Thyroid gland (tissue), 4 donors: ENCODE results near the gene FOXP1. TPM values are rescaled to one million over a fixed set of nuclear protein-coding genes. Genes with fewer than 3 reads are reported as not detected.

Experiments
- DNase-seq, 2 donors: peaks; one replicate each; pipeline ENCODE4 v3.0.0-alpha.2; 2019
- H3K27ac ChIP-seq, 3 donors: fragments of 200-600 bp; sonication (generic); 1 replicate in 2 of 3; 2 replicates in 1 of 3; pipeline ENCODE4 v1.5.1; 2016 to 2019; ENCODE audit warnings: mild to moderate bottlenecking in 1 of 3, moderate library complexity in 1 of 3
- H3K27me3 ChIP-seq: fragments of 200-600 bp; sonication (generic); one replicate; pipeline ENCODE4 v1.5.1; 2019
- H3K36me3 ChIP-seq, 2 donors: fragments of 200-600 bp; sonication (generic); one replicate each; pipeline ENCODE4 v1.5.1; 2016 to 2019
- H3K4me1 ChIP-seq, 2 donors: fragments of 200-600 bp; sonication (generic); one replicate each; pipeline ENCODE4 v1.5.1; 2017 to 2019
- H3K4me3 ChIP-seq, 3 donors: fragments of 200-600 bp; sonication (generic); replicated peaks in 1 of 3; 1 replicate in 2 of 3; 2 replicates in 1 of 3; pipeline ENCODE4 v1.5.1; 2016; ENCODE audit warnings: mild to moderate bottlenecking in 1 of 3
- H3K9me3 ChIP-seq: fragments of 200-600 bp; sonication (generic); one replicate; pipeline ENCODE4 v1.5.1; 2017
- CTCF ChIP-seq, 6 experiments: fragments of 200-600 bp in 3 of 6; fragments of 450-650 bp in 3 of 6; sonication (generic) in 3 of 6; IDR thresholded peaks; one replicate each; pipeline ENCODE4 v1.5.1; 2016 to 2019; ENCODE audit warnings: antibody characterized with exemption in 6 of 6, mild to moderate bottlenecking in 2 of 6, inconsistent platforms in 1 of 6, moderate library complexity in 1 of 6
- POLR2A ChIP-seq, 2 donors: fragments of 450-650 bp; IDR thresholded peaks; one replicate each; pipeline ENCODE4 v1.6.1; 2017; ENCODE audit warnings: antibody characterized with exemption in 2 of 2, mild to moderate bottlenecking in 2 of 2, moderate library complexity in 1 of 2
- WGBS, 2 donors: methylation state at CpG; one replicate each; pipeline ENCODE4 v1.1.5; 2017; 5-methylcytosine and 5-hydroxymethylcytosine counted together
- intact Hi-C: fragments of 100-400 bp; cut with DNase I; formaldehyde crosslinking; loops from one replicate; pipeline ENCODE4 v1.15.1; 2023
- total RNA-seq, 4 donors: library from RNA; depleted of rRNA; stranded (reverse); fragments of >200 nt; gene quantifications; one replicate each; pipeline ENCODE4 v1.2.3, GENCODE V29; 2016

FOXP1 gene
- total RNA-seq, 4 donors from 2014 or later = 111 to 187 (median 141) TPM

DNA sequence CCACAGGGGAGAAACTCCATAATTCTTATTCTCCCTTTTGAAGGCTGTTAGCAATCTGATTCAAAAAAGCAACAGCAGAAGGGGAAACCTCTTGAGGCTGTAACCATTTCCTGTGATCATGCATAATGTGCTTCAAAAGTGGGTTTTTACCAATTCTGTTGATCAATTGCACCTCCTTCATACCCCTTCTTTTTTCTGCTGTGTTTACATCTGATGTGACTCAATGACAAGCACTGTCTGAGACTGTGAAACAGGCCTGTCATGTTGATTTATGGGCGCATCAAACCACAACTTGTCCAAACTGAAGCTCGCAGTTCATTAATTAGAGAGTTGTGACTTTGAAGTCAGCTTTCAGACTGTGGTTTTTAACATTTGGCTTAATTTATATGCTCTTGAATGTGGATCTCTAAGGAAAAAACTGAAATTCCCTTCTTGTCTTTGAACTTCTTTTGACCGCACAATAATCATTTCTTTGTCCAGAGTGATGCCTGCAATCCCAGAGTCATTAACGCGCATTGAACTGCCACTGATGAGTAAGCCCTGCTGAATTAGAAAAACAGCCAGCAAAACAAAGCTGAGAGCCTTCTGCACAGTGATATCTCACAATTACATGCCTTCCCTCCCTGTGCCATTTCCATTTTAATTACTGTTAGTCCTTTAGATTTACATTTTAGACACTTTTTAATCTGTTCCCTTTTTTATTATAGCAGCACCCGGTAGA lies 532.8 kb downstream of the FOXP1 start:
- H3K27ac ChIP-seq = peak overlapping the region in 1 of 3 donors; percentile 65
- TF ChIP-seq POLR2A (IDR thresholded peaks at IDR 0.05) = no peak
- TF ChIP-seq CTCF (IDR thresholded peaks at IDR 0.05) = no peak
- no peaks in the 10 kb centered on the region for H3K9me3 ChIP-seq
- intact Hi-C loops = no loop called here
- H3K27me3 ChIP-seq = no peaks in the 10 kb centered on the region
- H3K4me1 ChIP-seq = peaks cover 0 to 29% of the 10 kb centered on the region in 2 donors
- DNase-seq = no peak
- peaks cover 0 to 21% of the 10 kb centered on the region in 2 donors for H3K36me3 ChIP-seq
- 72 to 81% methylated on average over 6 of the region's 6 CpGs for WGBS, 2 donors
- H3K4me3 ChIP-seq = no peak overlapping the region

DNA sequence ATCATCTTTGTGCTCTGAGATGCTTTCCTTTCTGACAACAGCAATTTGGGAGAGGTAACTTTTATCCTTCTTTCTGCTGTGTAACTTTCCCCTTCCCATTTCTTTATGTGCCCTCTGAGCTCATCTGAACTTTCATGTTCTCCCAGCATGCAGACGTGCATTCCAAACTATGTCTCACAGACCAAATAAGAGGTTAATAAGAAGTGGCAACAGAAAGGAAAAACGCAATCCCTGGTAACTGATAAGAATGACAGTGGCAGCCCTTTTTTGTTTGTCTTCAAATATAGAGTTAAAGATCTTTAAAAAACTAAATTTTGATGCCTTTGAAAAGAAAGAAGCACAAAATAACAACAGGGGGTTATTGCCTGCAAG lies 533.4 kb downstream of the FOXP1 start:
- H3K36me3 ChIP-seq = peaks cover 0 to 21% of the 10 kb centered on the region in 2 donors
- H3K27me3 ChIP-seq = no peaks in the 10 kb centered on the region
- WGBS, 2 donors = 77 to 80% methylated on average over 2 of the region's 2 CpGs
- intact Hi-C loops = no loop called here
- H3K4me1 ChIP-seq = peaks cover 5 to 34% of the 10 kb centered on the region in 2 donors
- TF ChIP-seq POLR2A (IDR thresholded peaks at IDR 0.05) (no peak), CTCF (IDR thresholded peaks at IDR 0.05) (no peak)
- H3K9me3 ChIP-seq = no peaks in the 10 kb centered on the region
- no peak for DNase-seq
- peak overlapping the region in 1 of 3 donors; percentile 65 for H3K27ac ChIP-seq
- H3K4me3 ChIP-seq = no peak overlapping the region

- Histone ChIP-seq H3K36me3 (peaks cover 0 to 21% of the 10 kb centered on the region in 2 donors), H3K4me3 (no peak overlapping the region), H3K27ac (peak overlapping the region; percentile 27 to 65 (median 50)), H3K4me1 (peaks cover 6 to 40% of the 10 kb centered on the region in 2 donors), H3K9me3 (no peaks in the 10 kb centered on the region), H3K27me3 (no peaks in the 10 kb centered on the region)
- intact Hi-C loops = no loop called here
- 71 to 75% methylated on average over 12 of the region's 12 CpGs for WGBS, 2 donors
- TF ChIP-seq POLR2A (IDR thresholded peaks at IDR 0.05) = no peak
- TF ChIP-seq CTCF (IDR thresholded peaks at IDR 0.05) = no peak
- DNase-seq = no peak
Observed at GRCh38 chr3:71048948-71049347, 534.6 kb downstream of the FOXP1 start.

- no peak for DNase-seq
- no peak overlapping the region for H3K27ac ChIP-seq
- H3K9me3 ChIP-seq = no peaks in the 10 kb centered on the region
- H3K4me1 ChIP-seq = peaks cover 6 to 38% of the 10 kb centered on the region in 2 donors
- TF ChIP-seq CTCF (IDR thresholded peaks at IDR 0.05) (no peak), POLR2A (IDR thresholded peaks at IDR 0.05) (no peak)
- H3K36me3 ChIP-seq = peaks cover 0 to 21% of the 10 kb centered on the region in 2 donors
- 82 to 86% methylated on average over 8 of the region's 8 CpGs for WGBS, 2 donors
- no peaks in the 10 kb centered on the region for H3K27me3 ChIP-seq
- intact Hi-C loops = no loop called here
- H3K4me3 ChIP-seq = no peak overlapping the region
Observed at GRCh38 chr3:71047616-71048531, 535.7 kb downstream of the FOXP1 start.
